ENCODE results near the gene RPH3AL. TPM values are rescaled to one million over a fixed set of nuclear protein-coding genes. Genes with fewer than 3 reads are reported as not detected.

Gene RPH3AL
- polyA plus RNA-seq, 1 experiment: 4.0 TPM

DNA sequence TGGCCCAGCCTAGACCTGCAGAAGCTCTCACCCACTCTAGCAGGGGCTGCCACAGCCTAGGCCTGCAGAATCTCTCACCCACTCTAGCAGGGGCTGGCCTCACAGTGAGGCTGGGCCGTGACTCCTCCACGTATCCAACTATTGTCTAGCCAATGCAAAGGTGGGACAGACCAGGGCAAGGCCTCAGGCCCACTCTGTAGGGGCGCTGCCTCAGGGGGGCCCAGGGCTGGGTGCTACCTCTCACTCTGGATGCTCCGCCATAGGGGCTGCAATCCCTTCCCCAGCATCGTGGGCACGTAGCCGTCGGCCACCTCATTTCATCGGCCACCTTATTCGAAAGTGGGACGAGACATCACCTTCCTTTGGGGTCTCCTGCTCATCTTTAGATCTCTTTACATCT is 51.7 kb downstream of the RPH3AL start:
- CTCF ChIA-PET: interaction anchor here (0.9 kb wide), 1 partner anchor 10 kb away, joined by 3 read pairs; no protein-coding TSS in a partner anchor

DNA sequence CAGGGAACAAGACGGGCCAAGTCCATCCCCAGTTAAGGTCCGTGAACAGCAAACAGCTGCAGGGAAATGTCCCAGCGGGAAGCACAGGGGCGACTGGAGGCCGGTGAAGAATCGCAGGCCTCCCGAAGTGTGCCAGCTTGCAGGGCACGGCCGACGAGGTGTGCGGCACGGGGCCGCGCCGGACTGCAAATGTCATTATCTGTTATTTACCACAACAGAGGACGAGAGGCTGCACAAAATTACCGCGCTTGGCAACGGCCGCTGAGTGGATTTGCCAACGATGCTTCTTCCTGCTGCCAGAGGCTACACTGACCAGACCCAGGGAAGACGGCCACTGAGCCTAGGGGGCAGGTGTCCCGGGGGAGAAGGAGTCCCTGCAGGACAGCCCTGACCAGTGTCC is 53.1 kb downstream of the RPH3AL start:
- Histone ChIP-seq H3K27me3 (ENCODE audit: control insufficient read depth, insufficient read depth, low read length) (peaks cover 2% of the 10 kb centered on the region; the same call in 1 of the 2 replicates), H3K36me3 (ENCODE audit: control insufficient read depth, insufficient read depth, low read length) (no peaks in the 10 kb centered on the region), H3K4me3 (ENCODE audit: low read depth, low read length) (no peak overlapping the region)
- DNase-seq (ENCODE audit: low read depth): no peak
- POLR2A ChIA-PET: no interaction called here
- CTCF ChIA-PET: no interaction called here
- TF ChIP-seq, protein P1, sequence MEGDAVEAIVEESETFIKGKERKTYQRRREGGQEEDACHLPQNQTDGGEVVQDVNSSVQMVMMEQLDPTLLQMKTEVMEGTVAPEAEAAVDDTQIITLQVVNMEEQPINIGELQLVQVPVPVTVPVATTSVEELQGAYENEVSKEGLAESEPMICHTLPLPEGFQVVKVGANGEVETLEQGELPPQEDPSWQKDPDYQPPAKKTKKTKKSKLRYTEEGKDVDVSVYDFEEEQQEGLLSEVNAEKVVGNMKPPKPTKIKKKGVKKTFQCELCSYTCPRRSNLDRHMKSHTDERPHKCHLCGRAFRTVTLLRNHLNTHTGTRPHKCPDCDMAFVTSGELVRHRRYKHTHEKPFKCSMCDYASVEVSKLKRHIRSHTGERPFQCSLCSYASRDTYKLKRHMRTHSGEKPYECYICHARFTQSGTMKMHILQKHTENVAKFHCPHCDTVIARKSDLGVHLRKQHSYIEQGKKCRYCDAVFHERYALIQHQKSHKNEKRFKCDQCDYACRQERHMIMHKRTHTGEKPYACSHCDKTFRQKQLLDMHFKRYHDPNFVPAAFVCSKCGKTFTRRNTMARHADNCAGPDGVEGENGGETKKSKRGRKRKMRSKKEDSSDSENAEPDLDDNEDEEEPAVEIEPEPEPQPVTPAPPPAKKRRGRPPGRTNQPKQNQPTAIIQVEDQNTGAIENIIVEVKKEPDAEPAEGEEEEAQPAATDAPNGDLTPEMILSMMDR (IDR thresholded peaks at IDR 0.05; ENCODE audit: insufficient read depth, low read depth, low read length): no peak

More for the DNA sequence above, 51.7 kb downstream of the RPH3AL start:
- Histone ChIP-seq H3K4me3 (ENCODE audit: low read depth, low read length) (no peak overlapping the region), H3K27me3 (ENCODE audit: control insufficient read depth, insufficient read depth, low read length) (peaks cover 2% of the 10 kb centered on the region; the same call in 1 of the 2 replicates), H3K36me3 (ENCODE audit: control insufficient read depth, insufficient read depth, low read length) (no peaks in the 10 kb centered on the region)
- TF ChIP-seq, protein P1 (IDR thresholded peaks at IDR 0.05; ENCODE audit: insufficient read depth, low read depth, low read length): no peak
- DNase-seq (ENCODE audit: low read depth): no peak
- POLR2A ChIA-PET: no interaction called here

DNA sequence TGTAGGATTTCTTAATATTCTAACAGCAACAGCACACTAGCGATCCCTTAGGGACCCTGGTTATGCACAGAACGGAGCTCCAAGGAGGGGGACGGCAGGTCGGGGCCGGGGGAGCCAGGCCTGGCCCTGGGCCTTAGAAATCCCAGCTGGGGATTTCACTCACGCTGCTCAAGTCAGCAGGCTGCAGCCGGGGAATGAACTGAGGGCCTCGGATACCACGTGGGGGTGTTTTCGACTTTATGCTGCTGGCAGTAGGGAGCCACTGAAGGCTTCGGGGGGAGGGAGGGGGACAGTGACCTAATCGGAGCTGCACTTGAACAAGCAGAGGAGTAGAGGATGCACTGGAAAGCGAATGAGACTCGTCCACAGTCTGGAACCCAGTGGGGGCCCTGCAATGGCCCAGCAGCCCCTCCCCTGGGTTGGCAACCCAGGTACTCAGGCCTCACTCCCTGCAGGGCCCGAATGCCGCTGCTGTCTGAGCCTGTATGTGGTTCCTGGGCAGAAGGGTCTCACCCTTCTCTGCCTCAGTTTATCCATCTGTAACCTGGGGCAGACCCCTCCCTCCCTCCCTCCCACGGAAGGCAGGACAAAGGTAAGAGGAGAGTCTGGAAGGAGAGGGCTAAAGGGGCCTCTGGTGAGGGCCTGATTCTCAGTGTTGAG is 53.7 kb downstream of the RPH3AL start:
- no peak for DNase-seq (ENCODE audit: low read depth)
- Histone ChIP-seq H3K4me3 (ENCODE audit: low read depth, low read length) (no peak overlapping the region), H3K27me3 (ENCODE audit: control insufficient read depth, insufficient read depth, low read length) (peaks cover 2% of the 10 kb centered on the region; the same call in 1 of the 2 replicates), H3K36me3 (ENCODE audit: control insufficient read depth, insufficient read depth, low read length) (no peaks in the 10 kb centered on the region)
- CTCF ChIA-PET: no interaction called here
- TF ChIP-seq, protein P1 (IDR thresholded peaks at IDR 0.05; ENCODE audit: insufficient read depth, low read depth, low read length): no peak
- POLR2A ChIA-PET: no interaction called here

DNA sequence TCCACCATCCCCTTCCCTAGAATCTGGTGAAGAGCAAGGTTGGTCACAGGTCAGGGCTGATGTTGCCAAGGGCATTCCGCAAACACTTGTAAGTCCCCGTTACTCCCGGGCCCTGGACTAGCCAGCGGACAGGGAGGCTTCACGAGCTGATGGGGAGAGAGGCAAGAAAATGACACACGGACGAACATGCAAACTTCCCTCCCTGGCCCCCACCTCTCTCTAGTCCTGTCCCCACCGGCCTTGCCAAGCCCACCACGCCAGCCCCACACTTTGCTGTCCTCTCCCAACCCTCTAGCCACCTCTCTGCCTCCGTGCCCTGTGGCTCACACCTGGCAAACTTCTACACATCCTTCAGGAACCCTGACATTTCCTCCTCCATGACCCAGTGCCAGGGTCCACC is 54.8 kb downstream of the RPH3AL start:
- TF ChIP-seq, protein P1 (IDR thresholded peaks at IDR 0.05; ENCODE audit: insufficient read depth, low read depth, low read length): no peak
- H3K36me3 ChIP-seq (ENCODE audit: control insufficient read depth, insufficient read depth, low read length): no peaks in the 10 kb centered on the region
- no peak for DNase-seq (ENCODE audit: low read depth)
- ChIA-PET POLR2A (no interaction called here), CTCF (no interaction called here)
- peaks cover 2% of the 10 kb centered on the region; the same call in 1 of the 2 replicates for H3K27me3 ChIP-seq (ENCODE audit: control insufficient read depth, insufficient read depth, low read length)
- H3K4me3 ChIP-seq (ENCODE audit: low read depth, low read length): no peak overlapping the region

DNA sequence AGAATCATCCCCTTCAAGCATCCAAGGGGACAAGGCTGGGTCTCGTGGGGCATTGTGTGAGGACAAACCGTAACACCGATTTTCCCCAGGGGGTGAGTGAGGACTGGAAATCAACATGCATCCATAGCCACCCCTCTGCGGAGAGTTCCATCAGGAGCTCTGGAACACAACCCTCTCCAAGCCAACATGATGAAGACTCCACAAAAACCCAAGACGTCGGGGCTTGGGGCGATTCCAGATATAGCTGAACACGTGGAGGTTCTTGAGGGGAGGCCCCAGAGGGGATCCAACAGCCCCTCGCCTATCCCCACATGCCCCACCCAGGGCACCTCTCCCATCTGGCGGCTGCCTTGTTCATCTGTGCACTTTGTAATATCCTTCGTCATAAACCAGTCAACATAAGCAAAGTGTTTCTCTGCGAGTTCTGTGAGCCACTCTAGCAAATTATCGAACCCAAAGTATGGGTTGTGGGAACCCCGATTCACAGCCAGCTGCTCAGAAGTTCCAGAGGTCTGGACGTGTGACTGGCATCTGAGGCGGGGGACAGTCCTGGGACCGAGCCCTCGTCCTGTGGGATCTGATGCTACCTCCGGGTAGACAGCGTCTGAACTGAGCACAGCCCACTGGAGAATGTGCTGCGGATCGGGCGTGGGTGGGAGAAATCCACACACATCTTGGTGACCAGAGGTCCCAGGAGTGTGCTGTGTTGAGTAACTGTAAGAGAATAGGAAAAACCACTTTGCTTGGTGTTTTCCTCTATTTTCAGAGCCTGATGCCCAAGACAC is 55.5 kb downstream of the RPH3AL start:
- no peak for DNase-seq (ENCODE audit: low read depth)
- TF ChIP-seq, protein P1 (IDR thresholded peaks at IDR 0.05; ENCODE audit: insufficient read depth, low read depth, low read length): no peak
- CTCF ChIA-PET: no interaction called here
- no peak overlapping the region for H3K4me3 ChIP-seq (ENCODE audit: low read depth, low read length)
- H3K27me3 ChIP-seq (ENCODE audit: control insufficient read depth, insufficient read depth, low read length): peaks cover 4% of the 10 kb centered on the region
- POLR2A ChIA-PET: no interaction called here
- H3K36me3 ChIP-seq (ENCODE audit: control insufficient read depth, insufficient read depth, low read length): no peaks in the 10 kb centered on the region
